Testis (tissue), 3 donors: ENCODE data around the gene NCKAP5. TPM values are rescaled to one million over a fixed set of nuclear protein-coding genes. Genes with fewer than 3 reads are reported as not detected.

Experiments used
- DNase-seq: peaks from one replicate; pipeline ENCODE4 v3.0.0-alpha.2; 2019
- H3K27ac ChIP-seq, 2 donors: fragments of 200-600 bp; sonication (generic); one replicate each; pipeline ENCODE4 v1.5.1; 2019
- H3K27me3 ChIP-seq: fragments of 200-600 bp; sonication (generic); one replicate; pipeline ENCODE4 v1.5.1; 2019
- H3K36me3 ChIP-seq: fragments of 200-600 bp; sonication (generic); one replicate; pipeline ENCODE4 v1.5.1; 2017; ENCODE audit warnings: low read depth; ENCODE audit errors: missing control alignments
- H3K4me1 ChIP-seq: fragments of 200-600 bp; sonication (generic); one replicate; pipeline ENCODE4 v1.5.1; 2019
- H3K4me3 ChIP-seq, 2 donors: fragments of 200-600 bp; sonication (generic); one replicate each; pipeline ENCODE4 v1.5.1; 2017 to 2019
- H3K9me3 ChIP-seq: fragments of 200-600 bp; sonication (generic); one replicate; pipeline ENCODE4 v1.5.1; 2017
- POLR2A ChIP-seq: fragments of 450-650 bp; IDR thresholded peaks from one replicate; pipeline ENCODE4 v1.6.1; 2017; ENCODE audit warnings: antibody characterized with exemption, mild to moderate bottlenecking, moderate library complexity
- WGBS, 2 donors: methylation state at CpG; one replicate each; pipeline ENCODE4 v1.1.5; 2018; 5-methylcytosine and 5-hydroxymethylcytosine counted together
- intact Hi-C: fragments of 100-400 bp; cut with DNase I; formaldehyde crosslinking; loops from one replicate; pipeline ENCODE4 v1.15.1; 2023; ENCODE audit warnings: low total_unique reads
- polyA plus RNA-seq: library from polyadenylated mRNA; stranded (reverse); fragments of 350-450 nt; fragmentation: Illumina TruSeq; extraction: RNeasy Lipid Tissue Mini Kit (QIAGEN cat#74804); gene quantifications from one replicate; pipeline ENCODE4 v1.2.3, GENCODE V29; 2014; ENCODE audit warnings: low read depth, low replicate concordance; ENCODE audit not compliant: insufficient read depth
- total RNA-seq, 2 donors: library from RNA; depleted of rRNA; stranded (reverse); fragments of >200 nt; gene quantifications; one replicate each; pipeline ENCODE4 v1.2.3, GENCODE V29; 2016
- TF ChIP-seq, protein P1 (sequence below), 3 experiments: fragments of 450-650 bp in 2 of 3; fragments of 200-600 bp in 1 of 3; sonication (generic) in 1 of 3; IDR thresholded peaks; one replicate each; pipeline ENCODE4 v1.5.1; 2016 to 2019; ENCODE audit warnings: antibody characterized with exemption in 3 of 3, mild to moderate bottlenecking in 2 of 3, moderate library complexity in 1 of 3

Gene NCKAP5
- total and polyA plus RNA-seq, 3 donors from 2014 or later = 3.0 to 7.6 (median 6.3) TPM

DNA sequence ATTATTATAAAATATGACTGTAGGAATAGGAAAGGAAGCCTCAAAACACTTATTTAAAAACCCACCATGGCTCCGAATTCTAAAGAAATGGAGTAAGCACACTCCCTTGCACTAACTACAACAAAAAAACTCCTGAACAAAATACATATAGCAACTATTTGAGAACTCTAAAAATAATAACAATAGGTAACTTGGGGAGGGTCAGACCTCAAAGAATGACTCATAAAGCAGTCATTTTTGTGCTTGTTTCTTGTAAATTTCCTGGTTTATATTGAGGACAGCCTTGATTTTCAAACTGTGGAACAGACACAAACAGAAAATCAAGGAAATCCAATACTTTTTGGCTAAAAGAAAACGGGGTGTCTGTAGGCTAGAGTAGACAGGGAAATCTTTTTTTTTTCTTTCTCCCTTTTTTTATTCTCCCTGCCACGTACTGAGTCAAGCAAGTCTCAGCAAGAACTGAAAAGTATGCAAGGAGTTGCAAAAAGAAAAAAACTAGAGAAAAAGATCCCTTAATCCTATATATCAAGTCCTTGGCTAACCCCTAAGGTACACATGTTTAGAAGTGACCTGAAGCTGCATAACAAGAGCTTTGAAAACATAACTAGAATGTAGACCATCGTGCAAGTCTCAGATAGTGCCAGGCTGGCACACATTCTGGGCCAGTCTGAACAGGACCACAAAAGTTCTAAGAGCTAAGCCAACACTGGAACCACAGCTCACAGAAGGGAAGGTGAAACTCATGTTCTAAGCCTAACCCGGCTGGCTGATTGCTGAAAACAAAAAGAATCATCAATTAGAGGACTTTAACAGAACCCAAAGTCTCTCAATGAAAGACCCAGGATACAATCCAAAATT is 495.2 kb downstream of the NCKAP5 start:
- intact Hi-C loops = no loop called here
- 81 to 87% methylated on average over 5 of the region's 5 CpGs for WGBS, 2 donors
- no peak for DNase-seq

GRCh38 chr2:133063775-133064174 is 504.5 kb downstream of the NCKAP5 start:
- TF ChIP-seq, protein P1, sequence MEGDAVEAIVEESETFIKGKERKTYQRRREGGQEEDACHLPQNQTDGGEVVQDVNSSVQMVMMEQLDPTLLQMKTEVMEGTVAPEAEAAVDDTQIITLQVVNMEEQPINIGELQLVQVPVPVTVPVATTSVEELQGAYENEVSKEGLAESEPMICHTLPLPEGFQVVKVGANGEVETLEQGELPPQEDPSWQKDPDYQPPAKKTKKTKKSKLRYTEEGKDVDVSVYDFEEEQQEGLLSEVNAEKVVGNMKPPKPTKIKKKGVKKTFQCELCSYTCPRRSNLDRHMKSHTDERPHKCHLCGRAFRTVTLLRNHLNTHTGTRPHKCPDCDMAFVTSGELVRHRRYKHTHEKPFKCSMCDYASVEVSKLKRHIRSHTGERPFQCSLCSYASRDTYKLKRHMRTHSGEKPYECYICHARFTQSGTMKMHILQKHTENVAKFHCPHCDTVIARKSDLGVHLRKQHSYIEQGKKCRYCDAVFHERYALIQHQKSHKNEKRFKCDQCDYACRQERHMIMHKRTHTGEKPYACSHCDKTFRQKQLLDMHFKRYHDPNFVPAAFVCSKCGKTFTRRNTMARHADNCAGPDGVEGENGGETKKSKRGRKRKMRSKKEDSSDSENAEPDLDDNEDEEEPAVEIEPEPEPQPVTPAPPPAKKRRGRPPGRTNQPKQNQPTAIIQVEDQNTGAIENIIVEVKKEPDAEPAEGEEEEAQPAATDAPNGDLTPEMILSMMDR (IDR thresholded peaks at IDR 0.05) = no peak
- TF ChIP-seq POLR2A = no peak
- 16 to 38% methylated on average over 4 of the region's 4 CpGs for WGBS, 2 donors
- peak; percentile 20 for DNase-seq

More for the DNA sequence above, 495.2 kb downstream of the NCKAP5 start:
- Histone ChIP-seq H3K27ac (no peak overlapping the region), H3K4me3 (no peak overlapping the region), H3K9me3 (no peaks in the 10 kb centered on the region), H3K4me1 (no peaks in the 10 kb centered on the region), H3K36me3 (no peaks in the 10 kb centered on the region), H3K27me3 (no peaks in the 10 kb centered on the region)
- TF ChIP-seq POLR2A = no peak
- TF ChIP-seq, protein P1 (IDR thresholded peaks at IDR 0.05) = no peak

GRCh38 chr2:133062931-133063665 is 505.2 kb downstream of the NCKAP5 start:
- Histone ChIP-seq H3K4me1 (no peaks in the 10 kb centered on the region), H3K27ac (no peak overlapping the region), H3K27me3 (no peaks in the 10 kb centered on the region), H3K9me3 (no peaks in the 10 kb centered on the region), H3K4me3 (no peak overlapping the region), H3K36me3 (no peaks in the 10 kb centered on the region)
- TF ChIP-seq, protein P1 (IDR thresholded peaks at IDR 0.05) = no peak
- TF ChIP-seq POLR2A = no peak
- no peak for DNase-seq
- intact Hi-C loops = no loop called here
- 86 to 90% methylated on average over 2 of the region's 2 CpGs for WGBS, 2 donors

More at GRCh38 chr2:133063775-133064174, 504.5 kb downstream of the NCKAP5 start:
- no peaks in the 10 kb centered on the region for H3K9me3 ChIP-seq
- intact Hi-C loops = no loop called here
- no peak overlapping the region for H3K27ac ChIP-seq
- H3K4me1 ChIP-seq = no peaks in the 10 kb centered on the region
- H3K36me3 ChIP-seq = no peaks in the 10 kb centered on the region
- no peak overlapping the region for H3K4me3 ChIP-seq
- no peaks in the 10 kb centered on the region for H3K27me3 ChIP-seq

DNA sequence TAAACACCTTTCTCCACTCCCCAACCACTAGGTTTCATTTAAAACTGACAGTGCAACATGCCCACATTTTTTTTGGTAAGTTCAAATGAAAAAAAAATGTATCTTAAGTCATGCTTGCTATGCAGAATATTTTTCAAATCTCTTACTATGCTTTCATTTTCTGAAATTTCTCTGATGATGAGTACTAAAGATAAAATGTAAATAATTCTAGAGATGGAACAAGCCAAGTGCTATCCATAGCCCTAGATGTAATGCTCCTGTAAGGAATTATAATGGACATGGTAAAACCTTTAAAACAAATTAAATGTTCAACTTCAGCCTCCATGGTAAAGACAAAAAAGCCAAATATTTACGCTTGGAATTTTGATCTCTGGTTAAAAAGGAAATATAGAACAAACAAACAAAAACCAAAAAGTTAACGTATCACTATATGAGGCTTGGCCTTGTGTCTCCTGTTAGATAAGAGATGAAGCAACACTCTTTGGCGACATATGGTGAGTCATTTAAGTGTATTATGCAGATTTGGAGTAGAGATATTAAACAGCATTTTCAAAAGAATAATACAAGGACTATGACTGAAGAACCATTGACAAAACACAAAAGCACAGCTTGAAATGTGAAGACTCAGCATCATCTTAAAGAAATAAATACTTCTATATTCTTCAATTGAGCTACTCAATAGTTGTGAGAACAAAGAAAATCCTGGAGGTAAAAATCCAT is 506.2 kb downstream of the NCKAP5 start:
- intact Hi-C loops = no loop called here
- 88 to 92% methylated on average over 3 of the region's 3 CpGs for WGBS, 2 donors
- H3K36me3 ChIP-seq = no peaks in the 10 kb centered on the region

More for the DNA sequence above, 506.2 kb downstream of the NCKAP5 start:
- Histone ChIP-seq H3K4me3 (no peak overlapping the region), H3K4me1 (no peaks in the 10 kb centered on the region), H3K27me3 (no peaks in the 10 kb centered on the region), H3K9me3 (no peaks in the 10 kb centered on the region), H3K27ac (no peak overlapping the region)
- no peak for DNase-seq
- TF ChIP-seq, protein P1 (IDR thresholded peaks at IDR 0.05) = no peak
- no peak for TF ChIP-seq POLR2A
